ENCODE results near the gene DIP2A. TPM values are rescaled to one million over a fixed set of nuclear protein-coding genes. Genes with fewer than 3 reads are reported as not detected.

Gene DIP2A
- total and polyA plus RNA-seq, 3 donors from 2014 or later = 42.5 to 104 (median 94.3) TPM

DNA sequence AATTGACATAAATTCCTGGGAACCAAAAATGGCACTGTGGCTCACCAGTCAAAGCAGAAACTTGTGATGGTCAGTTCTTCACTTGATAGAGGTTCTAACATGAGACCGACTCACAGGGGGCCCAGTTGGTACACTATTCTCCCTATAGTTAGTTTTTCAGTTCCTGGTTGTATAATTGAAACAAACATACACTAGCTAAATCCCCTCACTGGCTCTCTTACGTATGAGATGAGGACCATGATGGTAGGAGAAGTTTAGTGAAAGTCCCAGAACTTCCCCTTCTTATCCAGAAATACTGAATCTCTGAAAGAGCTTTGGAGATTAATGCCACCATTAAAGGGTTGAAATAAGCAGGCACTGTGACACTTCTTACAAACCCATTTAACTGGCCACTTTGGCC is 148.9 kb downstream of the DIP2A start:
- H3K36me3 ChIP-seq (ENCODE audit: low read depth, missing control alignments) = no peaks in the 10 kb centered on the region
- H3K9me3 ChIP-seq = no peaks in the 10 kb centered on the region
- H3K4me1 ChIP-seq = no peaks in the 10 kb centered on the region
- 77 to 96% methylated on average over 2 of the region's 2 CpGs for WGBS, 2 donors
- no peak overlapping the region for H3K4me3 ChIP-seq
- no peak for DNase-seq
- intact Hi-C loops (cut with DNase I; ENCODE audit: low total_unique reads) = no loop called here
- TF ChIP-seq POLR2A (IDR thresholded peaks at IDR 0.05) = no peak
- TF ChIP-seq, protein P1, sequence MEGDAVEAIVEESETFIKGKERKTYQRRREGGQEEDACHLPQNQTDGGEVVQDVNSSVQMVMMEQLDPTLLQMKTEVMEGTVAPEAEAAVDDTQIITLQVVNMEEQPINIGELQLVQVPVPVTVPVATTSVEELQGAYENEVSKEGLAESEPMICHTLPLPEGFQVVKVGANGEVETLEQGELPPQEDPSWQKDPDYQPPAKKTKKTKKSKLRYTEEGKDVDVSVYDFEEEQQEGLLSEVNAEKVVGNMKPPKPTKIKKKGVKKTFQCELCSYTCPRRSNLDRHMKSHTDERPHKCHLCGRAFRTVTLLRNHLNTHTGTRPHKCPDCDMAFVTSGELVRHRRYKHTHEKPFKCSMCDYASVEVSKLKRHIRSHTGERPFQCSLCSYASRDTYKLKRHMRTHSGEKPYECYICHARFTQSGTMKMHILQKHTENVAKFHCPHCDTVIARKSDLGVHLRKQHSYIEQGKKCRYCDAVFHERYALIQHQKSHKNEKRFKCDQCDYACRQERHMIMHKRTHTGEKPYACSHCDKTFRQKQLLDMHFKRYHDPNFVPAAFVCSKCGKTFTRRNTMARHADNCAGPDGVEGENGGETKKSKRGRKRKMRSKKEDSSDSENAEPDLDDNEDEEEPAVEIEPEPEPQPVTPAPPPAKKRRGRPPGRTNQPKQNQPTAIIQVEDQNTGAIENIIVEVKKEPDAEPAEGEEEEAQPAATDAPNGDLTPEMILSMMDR (IDR thresholded peaks at IDR 0.05) = no peak
- no peaks in the 10 kb centered on the region for H3K27me3 ChIP-seq
- no peak overlapping the region for H3K27ac ChIP-seq

GRCh38 chr21:46608672-46609111 is 150.0 kb downstream of the DIP2A start:
- Histone ChIP-seq H3K4me3 (no peak overlapping the region), H3K27me3 (no peaks in the 10 kb centered on the region), H3K4me1 (no peaks in the 10 kb centered on the region), H3K36me3 (ENCODE audit: low read depth, missing control alignments) (no peaks in the 10 kb centered on the region), H3K27ac (no peak overlapping the region), H3K9me3 (no peaks in the 10 kb centered on the region)
- 74 to 81% methylated on average over 3 of the region's 3 CpGs for WGBS, 2 donors
- TF ChIP-seq, protein P1 (IDR thresholded peaks at IDR 0.05) = no peak
- no peak for TF ChIP-seq POLR2A (IDR thresholded peaks at IDR 0.05)
- intact Hi-C loops (cut with DNase I; ENCODE audit: low total_unique reads) = no loop called here
- no peak for DNase-seq

DNA sequence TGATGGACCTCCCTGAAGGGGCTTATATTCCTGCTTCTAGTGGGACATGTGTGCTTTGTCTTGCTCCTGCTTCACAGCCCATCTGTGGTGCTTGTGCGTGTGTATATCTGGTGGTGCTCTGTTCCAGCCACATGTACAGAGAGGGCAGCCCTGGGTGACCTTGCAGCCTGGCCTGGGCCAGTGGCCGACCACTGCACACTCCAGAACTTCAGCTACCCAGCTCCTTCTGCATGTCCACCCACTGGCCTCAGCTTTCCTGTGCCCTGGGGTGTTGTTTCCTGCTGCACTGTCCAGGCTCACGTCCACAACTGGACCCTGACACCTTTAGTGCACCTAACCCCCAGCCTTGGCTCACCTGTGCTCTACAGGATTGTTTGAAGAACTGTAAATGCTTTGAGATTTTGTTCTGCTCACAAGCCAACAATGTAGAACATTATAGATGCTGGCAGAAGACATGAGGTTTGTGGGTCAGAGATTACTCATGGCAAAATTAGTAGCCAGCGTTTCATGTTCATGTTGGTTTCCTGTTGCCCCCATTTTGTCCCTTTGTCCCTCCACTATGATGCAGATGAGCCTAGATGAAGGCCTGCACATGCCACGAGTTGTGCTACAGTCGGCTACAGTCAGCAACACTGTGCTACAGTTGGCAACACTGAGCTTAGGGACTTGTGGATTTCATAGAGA is 151.5 kb downstream of the DIP2A start:
- WGBS, 2 donors = 85 to 86% methylated on average over 5 to 6 of the region's 6 CpGs

DNA sequence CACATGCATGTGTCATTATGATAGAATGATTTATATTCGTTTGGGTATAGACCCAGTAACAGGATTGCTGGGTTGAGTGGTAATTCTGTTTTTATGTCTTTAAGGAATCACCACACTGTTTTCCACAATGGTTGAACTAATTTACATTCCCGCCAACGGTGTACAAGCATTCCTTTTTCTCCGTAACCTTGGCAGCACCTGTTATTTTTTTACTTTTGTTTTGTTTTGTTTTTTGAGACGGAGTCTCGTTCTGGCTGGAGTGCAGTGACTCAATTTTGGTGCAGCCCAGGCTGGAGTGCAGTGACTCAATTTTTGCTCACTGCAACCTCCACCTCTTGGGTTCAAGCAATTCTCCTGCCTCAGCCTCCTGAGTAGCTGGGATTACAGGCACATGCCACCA is 154.7 kb downstream of the DIP2A start:
- TF ChIP-seq POLR2A (IDR thresholded peaks at IDR 0.05) = no peak
- TF ChIP-seq, protein P1 (IDR thresholded peaks at IDR 0.05) = no peak
- WGBS, 2 donors = 74 to 77% methylated on average over 6 of the region's 6 CpGs

More for the DNA sequence above, 151.5 kb downstream of the DIP2A start:
- no peaks in the 10 kb centered on the region for H3K36me3 ChIP-seq (ENCODE audit: low read depth, missing control alignments)
- no peak overlapping the region for H3K4me3 ChIP-seq
- no peak overlapping the region for H3K27ac ChIP-seq
- no peak for DNase-seq
- intact Hi-C loops (cut with DNase I; ENCODE audit: low total_unique reads) = no loop called here
- H3K27me3 ChIP-seq = no peaks in the 10 kb centered on the region
- no peak for TF ChIP-seq POLR2A (IDR thresholded peaks at IDR 0.05)
- TF ChIP-seq, protein P1 (IDR thresholded peaks at IDR 0.05) = no peak
- no peaks in the 10 kb centered on the region for H3K4me1 ChIP-seq
- H3K9me3 ChIP-seq = no peaks in the 10 kb centered on the region

GRCh38 chr21:46616050-46616449 is 157.4 kb downstream of the DIP2A start:
- no peak for DNase-seq
- intact Hi-C loops (cut with DNase I; ENCODE audit: low total_unique reads) = no loop called here
- Histone ChIP-seq H3K4me1 (peaks cover under 1% of the 10 kb centered on the region), H3K9me3 (no peaks in the 10 kb centered on the region), H3K36me3 (ENCODE audit: low read depth, missing control alignments) (no peaks in the 10 kb centered on the region), H3K27ac (no peak overlapping the region), H3K4me3 (no peak overlapping the region), H3K27me3 (no peaks in the 10 kb centered on the region)
- 95 to 96% methylated on average over 2 of the region's 2 CpGs for WGBS, 2 donors
- TF ChIP-seq POLR2A (IDR thresholded peaks at IDR 0.05) = no peak
- TF ChIP-seq, protein P1 (IDR thresholded peaks at IDR 0.05) = no peak

More for the DNA sequence above, 154.7 kb downstream of the DIP2A start:
- Histone ChIP-seq H3K27ac (no peak overlapping the region), H3K36me3 (ENCODE audit: low read depth, missing control alignments) (no peaks in the 10 kb centered on the region), H3K4me3 (no peak overlapping the region), H3K27me3 (no peaks in the 10 kb centered on the region), H3K4me1 (no peaks in the 10 kb centered on the region), H3K9me3 (no peaks in the 10 kb centered on the region)
- intact Hi-C loops (cut with DNase I; ENCODE audit: low total_unique reads) = no loop called here
- DNase-seq = no peak
